B cell (primary cell): ENCODE measurements around the gene GPR18.

Source experiments
- CTCF ChIP-seq: fragments of 200-600 bp; IDR thresholded peaks from one replicate; pipeline ENCODE4 v1.8.0; 2022; ENCODE audit warnings: antibody characterized with exemption, mild to moderate bottlenecking
- EZH2 ChIP-seq: IDR thresholded peaks from 2 replicates; pipeline ENCODE4 v1.6.1; 2012; ENCODE audit warnings: borderline replicate concordance, low read depth, mild to moderate bottlenecking, moderate library complexity, low read length; ENCODE audit not compliant: insufficient read depth, poor library complexity, severe bottlenecking

- TF ChIP-seq CTCF = no peak
- no peak for TF ChIP-seq EZH2
Measured at GRCh38 chr13:99208185-99208584, 50.0 kb downstream of the GPR18 start.
